Epidermal melanocyte (primary cell): Measurements from ENCODE around the gene ST8SIA2.

Experiments
- DNase-seq: peaks from one replicate; pipeline ENCODE4 v3.0.0; 2011; ENCODE audit warnings: low spot score; ENCODE audit not compliant: insufficient read length

The ST8SIA2 gene, protein sequence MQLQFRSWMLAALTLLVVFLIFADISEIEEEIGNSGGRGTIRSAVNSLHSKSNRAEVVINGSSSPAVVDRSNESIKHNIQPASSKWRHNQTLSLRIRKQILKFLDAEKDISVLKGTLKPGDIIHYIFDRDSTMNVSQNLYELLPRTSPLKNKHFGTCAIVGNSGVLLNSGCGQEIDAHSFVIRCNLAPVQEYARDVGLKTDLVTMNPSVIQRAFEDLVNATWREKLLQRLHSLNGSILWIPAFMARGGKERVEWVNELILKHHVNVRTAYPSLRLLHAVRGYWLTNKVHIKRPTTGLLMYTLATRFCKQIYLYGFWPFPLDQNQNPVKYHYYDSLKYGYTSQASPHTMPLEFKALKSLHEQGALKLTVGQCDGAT

DNA sequence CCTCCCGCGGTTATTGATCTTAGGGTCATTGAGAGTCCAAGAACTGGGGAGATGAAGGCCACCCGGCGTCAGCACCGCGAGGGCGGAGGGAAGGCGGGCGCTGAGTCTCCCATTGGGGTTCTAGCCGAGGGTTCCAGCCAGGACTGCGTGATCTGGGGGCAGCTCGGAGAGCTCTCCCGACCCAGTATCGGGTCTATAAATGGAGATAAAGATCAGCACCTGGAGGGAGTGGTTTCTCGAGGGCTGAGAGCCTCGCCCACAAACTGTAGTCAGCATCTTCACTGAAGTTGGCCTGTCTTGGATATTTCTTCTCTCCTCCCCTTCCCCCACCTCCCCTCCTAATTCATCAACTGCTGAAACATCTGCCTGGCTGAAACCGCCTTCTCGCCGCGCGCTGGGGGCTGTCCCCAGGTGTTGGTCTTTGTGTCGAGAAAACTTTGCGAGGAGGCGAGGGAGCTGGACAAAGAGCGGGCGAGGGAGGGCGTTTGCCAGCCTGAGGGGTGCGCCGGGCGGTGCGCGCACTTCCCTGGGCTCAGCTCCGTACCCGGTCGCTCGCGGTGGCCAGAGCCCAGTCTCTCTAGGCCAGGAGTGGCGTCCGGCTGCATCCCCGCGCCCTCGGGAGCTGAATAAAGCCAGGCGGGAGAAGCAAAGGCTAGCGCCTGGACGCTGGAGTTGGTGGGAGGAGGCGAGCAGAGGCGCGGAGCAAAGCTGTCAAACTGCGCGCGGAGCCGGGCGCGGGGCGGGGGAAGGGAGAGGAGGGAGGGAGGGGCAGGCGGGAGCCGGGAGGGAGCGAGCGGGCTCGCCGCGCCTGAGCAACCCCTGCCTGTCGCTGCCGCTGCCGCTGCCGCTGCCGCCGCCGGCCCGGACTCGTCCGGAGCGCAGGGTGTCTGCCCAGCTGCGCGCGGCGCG lies at the start of gene ST8SIA2:
TSS of gene ST8SIA2 (plus strand) at position 811 of the 909 bp plus-strand sequence. CDS start 184 bp downstream, outside the sequence.
- no peak for DNase-seq

DNA sequence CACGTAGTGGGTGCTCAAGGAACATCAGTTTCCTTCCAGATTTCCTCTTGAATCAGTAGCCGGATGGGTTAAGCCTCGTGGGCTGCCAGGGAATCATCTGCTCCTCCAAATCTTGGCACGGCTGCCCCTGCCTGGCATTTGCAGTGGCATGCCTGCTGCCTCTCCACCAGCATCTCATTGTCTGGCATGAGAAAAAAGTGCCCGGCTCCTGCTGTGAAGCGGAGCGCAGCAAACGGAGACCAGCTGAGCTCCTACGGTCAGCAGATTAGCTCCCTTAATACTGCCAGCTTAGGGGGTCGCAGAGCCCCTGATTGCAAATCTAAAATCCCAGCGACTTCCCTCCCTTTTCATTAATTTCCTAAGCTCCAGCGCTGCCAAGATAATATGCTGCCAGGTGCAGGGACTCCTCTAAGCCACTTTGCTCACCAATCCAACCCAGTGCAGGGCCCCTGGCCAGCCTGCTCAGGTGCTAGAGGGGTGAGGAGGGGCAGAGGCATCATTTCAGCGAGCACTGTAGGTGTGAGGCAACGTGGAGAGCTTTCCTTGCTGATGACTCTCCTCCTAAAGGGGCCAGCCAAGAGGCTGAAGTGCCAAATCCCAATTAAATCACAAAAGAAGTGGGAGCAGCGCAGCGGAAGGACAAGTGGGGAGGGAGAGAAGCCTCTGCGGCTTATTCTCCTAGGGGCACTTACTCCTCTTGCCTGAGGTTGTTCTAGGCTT lies 49.6 kb upstream of the ST8SIA2 start:
- no peak for DNase-seq

DNA sequence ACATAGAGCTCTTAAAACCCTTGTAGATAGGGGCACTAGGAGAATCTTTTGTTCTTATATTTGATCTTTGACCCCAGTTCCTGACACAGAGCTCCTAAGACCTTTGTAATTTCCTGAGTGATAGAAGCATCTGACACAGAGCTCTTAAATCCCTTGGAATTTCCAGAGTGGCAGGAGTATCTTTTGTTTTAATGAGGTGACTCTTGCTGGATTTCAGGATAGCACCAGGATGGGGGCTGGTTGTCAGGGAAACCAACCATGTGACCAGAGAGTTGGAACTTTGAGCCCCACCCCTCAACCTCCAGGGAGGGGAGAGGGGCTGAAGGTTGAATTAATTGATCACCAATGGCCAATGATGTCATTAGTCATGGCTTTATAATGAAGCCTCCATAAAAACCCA lies 47.6 kb upstream of the ST8SIA2 start:
- no peak for DNase-seq

DNA sequence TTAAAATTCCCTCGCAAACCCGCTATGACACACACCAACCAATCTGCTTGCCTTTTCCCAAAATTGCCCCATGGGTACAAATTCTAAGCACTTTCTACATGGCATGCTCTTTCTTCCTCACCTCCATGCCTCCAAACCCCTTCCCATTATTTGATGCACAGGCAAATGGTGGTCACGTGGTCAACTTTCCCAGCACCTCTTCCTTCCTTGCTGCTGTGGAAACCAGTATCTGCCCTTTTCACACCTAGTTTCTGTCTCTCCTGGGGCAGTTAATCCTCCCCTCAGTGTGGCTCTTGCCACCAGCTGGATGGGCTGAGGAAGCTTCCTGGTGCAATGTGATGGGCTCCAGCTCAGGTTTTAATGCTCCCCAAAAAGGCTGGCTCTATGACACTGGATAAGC lies 38.4 kb upstream of the ST8SIA2 start:
- DNase-seq = no peak

DNA sequence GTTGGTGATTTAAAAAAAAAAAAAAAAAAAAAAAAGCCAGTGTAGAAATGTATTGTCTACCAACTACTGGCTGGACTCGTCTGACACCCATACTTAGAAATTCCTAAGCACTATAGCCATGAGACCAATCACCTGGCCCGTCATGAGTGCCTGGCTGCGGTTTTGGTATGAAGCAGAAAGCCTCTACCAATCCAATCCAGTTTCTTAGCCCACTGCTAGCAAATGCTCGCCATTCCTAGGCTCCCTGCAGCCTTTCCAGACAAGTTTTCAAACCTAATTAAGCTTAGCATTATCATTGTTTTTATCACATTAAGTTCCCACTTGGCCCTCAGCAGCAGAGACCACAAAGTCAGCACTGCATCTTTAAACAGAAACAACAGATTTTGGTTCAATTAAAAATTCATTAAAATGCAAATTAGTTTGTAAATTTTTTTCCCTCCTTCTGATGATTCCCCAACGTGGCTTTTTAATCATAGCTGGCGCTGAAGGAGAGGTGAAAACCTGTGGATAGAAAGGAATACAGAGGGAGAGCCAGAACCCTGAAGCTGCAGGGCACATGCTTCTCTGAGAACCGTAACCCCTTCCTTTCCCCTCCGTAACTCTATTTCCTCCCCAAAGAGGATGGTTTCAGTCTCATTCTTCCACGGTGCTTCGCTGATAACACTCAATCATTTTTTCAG lies 32.2 kb upstream of the ST8SIA2 start:
- DNase-seq = no peak

DNA sequence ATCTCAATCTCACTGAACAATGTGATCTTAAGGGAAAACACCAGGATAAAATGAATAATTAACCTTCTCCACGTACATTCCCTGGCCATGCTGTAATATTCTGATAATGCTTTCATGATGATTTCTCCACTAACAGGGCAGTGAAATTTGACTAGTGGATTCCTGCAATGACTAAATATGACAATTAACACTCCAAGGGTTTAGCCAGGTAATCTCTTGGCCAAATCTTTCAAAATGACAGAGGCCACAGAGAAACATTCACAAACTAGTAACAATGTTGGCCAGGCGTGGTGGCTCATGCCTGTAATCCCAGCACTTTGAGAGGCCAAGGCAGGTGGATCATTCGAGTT lies 31.7 kb upstream of the ST8SIA2 start:
- no peak for DNase-seq

DNA sequence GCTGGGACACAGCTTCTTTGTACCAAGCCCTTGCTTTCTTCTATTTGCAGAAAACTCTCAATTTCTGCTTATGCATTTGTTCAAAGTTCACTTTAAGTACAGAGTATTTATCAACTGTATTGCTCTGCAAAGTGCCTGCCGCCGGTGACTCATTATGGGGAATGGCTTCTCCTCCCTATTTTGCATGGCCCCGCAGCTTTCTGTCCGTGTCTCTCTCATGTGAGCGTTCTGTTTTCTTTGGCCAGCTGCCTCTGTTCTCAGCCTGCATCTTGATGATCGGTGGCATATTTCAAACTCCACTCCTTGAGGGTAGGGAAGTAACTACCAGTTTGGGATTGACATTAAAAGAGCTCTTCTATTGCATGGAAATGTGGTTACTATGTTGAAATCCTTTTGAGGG lies 28.6 kb upstream of the ST8SIA2 start:
- no peak for DNase-seq

DNA sequence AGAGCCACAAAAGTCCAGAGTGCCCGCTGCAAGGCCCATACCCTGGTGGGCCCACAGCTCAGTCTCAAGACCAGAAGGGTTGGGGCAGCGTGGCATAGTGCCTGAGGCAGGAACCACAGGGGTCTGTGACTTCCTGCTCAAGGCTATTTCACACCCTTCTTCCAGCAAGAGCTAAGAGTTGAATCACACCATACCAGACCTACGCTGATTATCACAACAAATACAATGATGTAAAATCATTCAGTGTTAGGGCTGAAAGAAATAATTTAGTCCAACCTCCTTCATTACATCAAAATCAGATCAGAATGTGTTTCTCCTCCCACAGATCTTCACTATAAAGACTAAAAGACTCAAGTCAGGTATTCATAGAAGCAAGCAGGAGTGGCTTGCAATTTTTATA lies 27.8 kb upstream of the ST8SIA2 start:
- no peak for DNase-seq

DNA sequence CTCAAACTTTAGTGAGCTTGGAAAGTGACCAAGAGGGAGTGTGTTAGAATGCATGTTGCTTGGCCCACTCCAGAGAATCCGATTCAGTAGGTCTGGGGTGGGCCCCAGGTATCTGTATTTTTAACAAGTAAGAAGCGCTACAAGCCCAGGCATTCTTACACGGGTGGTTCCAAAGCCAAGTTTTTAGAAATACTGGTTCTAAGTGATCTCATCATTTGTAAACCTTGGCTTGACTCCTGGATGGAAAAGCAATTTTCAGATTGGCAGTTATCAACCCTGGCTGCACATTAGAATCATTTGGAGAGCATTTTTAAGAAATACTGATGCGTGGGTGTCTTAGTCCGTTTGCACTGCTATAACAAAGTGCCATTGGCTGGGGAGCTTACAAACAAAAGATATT lies 27.3 kb upstream of the ST8SIA2 start:
- no peak for DNase-seq

DNA sequence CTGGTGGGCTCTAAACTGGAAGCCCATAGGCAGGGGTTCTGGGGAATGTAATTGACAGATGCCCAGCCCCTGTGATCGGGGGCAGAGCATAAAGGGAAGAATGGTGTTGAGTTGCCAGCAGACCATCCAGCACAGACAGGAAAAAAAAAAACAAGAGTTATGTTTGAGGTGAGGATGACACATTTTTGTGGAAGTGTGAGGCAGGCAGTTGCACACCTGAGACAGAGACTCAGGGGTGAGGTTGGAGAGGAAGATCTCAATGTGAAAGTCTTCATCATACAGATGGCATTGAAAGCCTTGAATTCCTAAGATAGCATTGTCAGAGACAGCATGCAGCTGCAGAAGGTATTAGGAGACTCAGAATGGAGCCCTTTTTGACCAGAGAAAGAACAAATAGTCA lies 18.6 kb upstream of the ST8SIA2 start:
- DNase-seq = no peak

DNA sequence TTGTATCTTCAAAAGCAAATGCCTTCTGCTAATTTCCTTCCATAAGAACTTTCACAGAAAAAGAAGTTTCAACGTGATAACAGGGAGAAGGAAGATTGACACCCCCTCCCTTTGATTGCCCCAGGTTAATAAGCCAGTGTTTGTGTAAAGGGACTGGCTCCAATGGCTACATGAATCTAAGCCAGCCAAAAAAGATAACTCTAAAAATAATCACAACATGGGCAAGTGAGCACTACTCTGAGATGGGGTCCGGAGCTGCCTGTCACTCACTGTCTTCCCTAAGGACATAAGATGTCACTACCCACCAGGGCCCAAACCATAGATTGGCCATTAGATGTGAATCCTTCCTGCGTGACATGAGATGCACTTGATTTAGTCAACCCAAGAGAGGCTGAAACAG lies 17.6 kb upstream of the ST8SIA2 start:
- no peak for DNase-seq

DNA sequence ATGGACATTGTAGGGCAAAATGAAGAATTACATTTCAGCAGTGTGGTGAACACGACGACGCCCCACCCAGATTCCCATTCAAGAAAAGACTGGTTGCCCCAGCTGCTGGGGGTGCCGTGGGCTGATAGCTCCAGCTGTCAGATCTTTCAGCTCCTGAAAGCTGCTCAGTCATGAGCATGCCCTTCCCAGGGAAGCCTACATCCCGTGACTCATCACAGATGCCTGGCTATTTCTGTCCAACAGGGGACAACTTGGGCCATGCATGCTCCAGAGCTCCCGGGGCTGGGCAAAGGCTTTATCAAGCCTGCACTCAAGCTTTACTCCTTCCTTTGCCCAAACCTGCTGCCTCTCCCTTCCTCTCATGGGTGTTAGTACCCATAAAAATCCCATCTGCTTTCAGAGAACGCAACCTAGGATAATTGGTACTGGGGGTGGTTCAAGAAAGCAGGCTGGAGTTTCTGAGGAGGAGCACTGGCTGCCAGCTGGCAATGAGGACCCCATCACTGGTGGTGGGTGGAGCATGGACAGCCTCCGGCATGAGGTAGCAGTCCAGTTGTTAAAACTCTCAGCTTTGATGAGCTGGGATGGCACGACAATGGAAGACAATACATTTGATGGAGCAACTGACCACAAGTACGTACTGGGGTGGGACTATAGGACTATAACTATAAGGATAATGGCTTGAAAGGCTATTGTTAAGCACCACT lies 16.4 kb upstream of the ST8SIA2 start:
- DNase-seq = no peak

DNA sequence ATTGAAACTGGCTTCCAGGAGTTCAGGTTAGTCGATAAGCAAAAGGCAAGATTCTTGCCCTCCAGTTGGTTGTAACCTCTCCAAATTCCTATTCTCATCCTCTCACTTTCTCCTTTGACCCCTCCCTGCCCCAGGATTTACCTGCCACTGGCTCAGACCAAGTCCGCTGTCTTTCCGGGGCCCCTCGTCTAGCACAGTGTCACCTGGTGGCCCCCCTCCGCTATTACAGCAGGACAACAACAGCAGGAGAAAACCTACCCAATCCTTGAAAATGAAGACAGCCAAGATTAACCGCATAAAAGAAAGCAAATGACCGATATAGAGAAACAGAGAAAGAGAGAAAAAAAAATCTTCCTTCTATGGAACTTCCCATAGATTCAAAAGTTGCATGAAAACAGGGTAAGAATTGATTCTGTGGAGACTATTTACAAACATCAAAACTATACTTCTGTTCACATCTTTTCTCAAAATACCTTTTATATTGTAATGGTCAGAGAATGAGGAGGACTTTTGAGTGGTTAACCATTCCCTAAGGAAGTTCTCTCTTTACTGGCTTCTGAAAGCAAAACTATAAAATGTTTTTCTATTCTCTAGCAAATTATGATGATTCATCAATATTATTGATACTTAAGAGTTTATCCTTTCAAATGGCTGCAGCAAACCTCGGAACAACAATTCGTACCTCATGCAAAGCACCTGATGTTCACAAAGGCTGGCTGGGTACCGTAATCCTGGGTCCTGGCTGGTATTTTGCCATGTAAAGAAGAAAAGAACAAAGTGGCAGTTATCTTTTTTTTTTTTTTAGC lies 10.0 kb upstream of the ST8SIA2 start:
- no peak for DNase-seq

DNA sequence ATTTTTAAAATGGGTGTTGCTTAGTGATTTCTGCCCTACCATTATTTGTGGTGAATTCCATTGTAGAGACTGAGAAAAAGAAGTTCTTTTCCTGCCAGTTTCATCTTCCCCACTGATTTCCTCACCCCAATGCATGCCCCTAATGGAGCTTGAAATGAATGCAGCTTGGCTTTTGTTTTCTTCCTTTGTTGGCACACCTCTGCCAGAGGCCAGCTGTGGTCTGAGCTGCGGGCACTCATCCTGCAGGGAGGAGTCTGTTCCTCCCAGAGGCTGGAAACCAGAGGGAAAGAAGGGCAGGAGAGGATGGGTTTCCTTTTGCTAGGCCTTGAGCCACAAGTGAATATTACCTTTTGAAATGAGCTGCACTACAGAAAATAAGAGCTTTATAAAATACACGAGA lies 9.3 kb upstream of the ST8SIA2 start:
- DNase-seq = no peak

DNA sequence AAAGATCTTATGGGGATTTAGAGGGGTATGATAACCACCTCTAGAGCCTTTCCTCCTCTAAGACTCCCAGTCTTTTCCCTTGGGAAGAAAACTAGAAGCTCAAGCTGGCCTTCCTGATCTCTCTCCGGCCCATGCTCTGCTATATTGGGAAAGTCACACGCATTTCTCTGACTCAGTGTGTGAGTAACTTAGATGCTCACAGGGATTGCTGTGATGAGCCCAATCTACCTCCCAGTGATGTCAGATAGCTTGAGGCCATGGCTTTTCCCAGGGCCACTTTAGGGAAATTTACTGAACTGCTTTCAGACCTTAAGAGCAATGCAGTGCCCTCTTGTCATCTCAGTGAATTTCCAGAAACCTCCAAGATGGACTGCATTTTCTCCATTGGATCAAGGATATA lies 8.6 kb upstream of the ST8SIA2 start:
- DNase-seq = no peak

DNA sequence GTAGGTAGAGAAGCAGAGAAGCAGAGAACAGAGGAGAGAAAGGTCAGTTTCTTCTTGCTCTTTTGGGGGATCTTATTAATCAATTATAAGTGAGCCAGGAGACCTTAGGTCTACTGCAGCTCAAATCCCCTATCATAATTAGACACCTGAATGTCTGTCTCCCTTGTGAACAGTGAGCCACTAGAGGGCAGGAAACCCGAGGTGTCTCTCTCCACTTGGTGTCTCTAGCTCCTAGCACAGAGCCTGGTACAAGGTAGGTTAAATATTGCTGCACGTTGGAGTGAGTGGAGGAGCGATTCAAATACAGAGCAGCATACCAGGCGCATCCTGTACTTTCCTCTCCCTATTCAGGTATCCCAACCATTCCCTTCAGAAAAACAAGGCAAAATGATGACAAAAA lies 2.0 kb upstream of the ST8SIA2 start:
- no peak for DNase-seq

DNA sequence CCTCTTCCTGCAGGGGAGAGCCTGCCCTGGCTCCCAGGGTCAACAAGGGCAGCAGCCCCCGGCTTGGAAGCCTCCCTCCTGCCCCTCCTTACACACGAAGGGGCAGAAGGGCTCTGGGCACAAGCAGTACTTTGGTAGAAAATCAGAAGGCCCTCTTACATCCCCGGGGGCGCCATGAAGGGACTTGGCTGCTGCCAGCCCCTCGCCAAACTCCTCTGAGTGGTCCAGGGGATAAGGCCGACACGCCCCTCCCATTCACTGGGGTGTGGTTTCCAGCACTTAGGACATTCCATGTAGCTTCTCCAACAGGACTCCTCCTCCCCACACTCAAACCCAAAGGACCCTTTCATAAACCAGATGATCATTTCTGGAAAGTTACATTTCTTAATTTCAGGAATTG lies 1.2 kb upstream of the ST8SIA2 start:
- no peak for DNase-seq

DNA sequence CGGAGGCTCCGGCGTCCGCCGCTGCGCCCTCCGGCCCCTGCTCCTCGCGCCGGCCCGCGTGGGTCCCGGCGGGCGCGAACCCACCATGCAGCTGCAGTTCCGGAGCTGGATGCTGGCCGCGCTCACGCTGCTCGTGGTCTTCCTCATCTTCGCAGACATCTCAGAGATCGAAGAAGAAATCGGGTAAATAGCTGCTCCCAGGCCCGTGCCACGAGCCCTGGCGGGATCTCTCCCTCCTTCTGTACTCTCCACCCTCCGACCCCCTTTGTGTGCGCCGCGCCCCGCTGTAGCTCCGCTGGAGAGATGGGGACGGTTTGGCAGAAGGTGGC lies 263 bp downstream of the ST8SIA2 start:
- DNase-seq = no peak

DNA sequence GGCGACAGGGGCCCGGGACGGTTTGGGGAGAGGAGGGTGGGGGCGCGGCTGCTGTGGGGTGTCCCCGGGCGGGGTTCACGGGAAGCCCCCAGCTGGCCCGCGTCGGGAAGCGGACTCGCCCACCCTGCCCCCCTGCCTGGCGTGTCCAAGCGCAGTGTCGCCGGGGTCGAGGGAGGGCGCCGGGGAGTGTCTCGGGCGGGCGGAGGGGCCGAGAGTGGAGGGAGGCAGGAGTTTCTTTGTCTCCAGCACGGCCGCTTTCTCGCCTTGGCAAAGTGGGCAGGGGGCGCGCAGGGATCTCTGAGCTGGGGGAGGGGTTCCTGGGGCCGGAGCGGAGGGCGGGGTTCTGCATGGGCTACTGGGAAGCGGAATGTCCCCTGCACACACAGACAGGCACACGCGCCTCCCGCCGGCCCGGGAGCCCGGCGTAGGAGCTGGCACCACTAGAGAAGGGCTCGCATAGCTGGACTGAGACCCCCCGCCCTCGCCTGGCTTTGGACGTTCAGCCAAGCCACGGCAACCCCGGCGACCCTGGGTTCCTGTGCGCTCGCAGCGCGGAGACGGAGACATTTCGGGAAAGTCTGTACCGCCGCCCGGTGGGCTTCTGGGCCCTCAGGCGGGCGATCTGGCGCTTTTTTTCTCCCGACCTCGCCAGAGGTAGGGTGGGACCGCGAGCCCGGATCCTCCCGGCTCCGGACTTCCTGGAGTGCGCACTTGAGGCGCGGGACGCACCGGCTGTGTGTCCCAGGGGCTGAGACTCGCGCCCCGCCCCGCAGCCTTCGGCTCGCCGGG lies 822 bp downstream of the ST8SIA2 start:
- DNase-seq = no peak
